ENCODE results near the gene FBXO34. TPM values are rescaled to one million over a fixed set of nuclear protein-coding genes. Genes with fewer than 3 reads are reported as not detected.
A peak's percentile ranks its signal among the peaks of the same experiment; 100 is the strongest.

Gene FBXO34
- total RNA-seq, 1 experiment from 2014 or later: 13.9 TPM

DNA sequence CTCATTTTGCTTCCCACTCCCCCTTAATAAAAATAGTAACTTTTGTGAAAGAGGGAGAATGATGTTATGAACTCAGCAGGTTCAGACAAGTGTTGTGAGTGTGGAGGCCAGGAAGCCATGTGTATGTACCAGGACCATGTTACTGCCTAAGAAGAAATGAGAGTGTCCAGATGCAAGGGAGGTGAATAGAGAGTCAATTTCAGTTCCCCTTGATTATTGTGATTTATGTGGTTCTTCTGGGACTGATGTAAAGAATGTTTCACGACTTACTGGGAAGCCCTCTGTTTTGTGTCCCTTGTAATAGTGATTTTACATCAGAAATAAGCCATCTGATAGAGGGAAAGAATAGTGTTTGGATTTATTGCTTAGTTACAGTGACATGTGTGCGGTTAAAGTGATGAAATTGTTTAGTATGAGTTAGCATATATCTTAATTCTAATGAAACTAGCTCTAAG lies 32.5 kb downstream of the FBXO34 start:
- POLR2A ChIA-PET: no interaction called here
- ATAC-seq (no peak), DNase-seq (ENCODE audit: low spot score) (no peak)
- Mint-ChIP-seq H3K27ac (peak overlapping the region; percentile 8; the same call in 1 of the 2 replicates), H3K27me3 (ENCODE audit: low read depth) (peaks cover 3% of the 10 kb centered on the region), H3K4me1 (peaks cover 40% of the 10 kb centered on the region), H3K4me3 (no peak overlapping the region), H3K36me3 (no peaks in the 10 kb centered on the region), H3K9me3 (no peaks in the 10 kb centered on the region)
- TF ChIP-seq ETV6 (CRISPR knock-in tag; IDR thresholded peaks at IDR 0.05) (no peak), NFATC4 (CRISPR knock-in tag; IDR thresholded peaks at IDR 0.05) (no peak), HMGA2 (CRISPR knock-in tag; IDR thresholded peaks at IDR 0.05) (no peak)
- TF ChIP-seq, protein P1, sequence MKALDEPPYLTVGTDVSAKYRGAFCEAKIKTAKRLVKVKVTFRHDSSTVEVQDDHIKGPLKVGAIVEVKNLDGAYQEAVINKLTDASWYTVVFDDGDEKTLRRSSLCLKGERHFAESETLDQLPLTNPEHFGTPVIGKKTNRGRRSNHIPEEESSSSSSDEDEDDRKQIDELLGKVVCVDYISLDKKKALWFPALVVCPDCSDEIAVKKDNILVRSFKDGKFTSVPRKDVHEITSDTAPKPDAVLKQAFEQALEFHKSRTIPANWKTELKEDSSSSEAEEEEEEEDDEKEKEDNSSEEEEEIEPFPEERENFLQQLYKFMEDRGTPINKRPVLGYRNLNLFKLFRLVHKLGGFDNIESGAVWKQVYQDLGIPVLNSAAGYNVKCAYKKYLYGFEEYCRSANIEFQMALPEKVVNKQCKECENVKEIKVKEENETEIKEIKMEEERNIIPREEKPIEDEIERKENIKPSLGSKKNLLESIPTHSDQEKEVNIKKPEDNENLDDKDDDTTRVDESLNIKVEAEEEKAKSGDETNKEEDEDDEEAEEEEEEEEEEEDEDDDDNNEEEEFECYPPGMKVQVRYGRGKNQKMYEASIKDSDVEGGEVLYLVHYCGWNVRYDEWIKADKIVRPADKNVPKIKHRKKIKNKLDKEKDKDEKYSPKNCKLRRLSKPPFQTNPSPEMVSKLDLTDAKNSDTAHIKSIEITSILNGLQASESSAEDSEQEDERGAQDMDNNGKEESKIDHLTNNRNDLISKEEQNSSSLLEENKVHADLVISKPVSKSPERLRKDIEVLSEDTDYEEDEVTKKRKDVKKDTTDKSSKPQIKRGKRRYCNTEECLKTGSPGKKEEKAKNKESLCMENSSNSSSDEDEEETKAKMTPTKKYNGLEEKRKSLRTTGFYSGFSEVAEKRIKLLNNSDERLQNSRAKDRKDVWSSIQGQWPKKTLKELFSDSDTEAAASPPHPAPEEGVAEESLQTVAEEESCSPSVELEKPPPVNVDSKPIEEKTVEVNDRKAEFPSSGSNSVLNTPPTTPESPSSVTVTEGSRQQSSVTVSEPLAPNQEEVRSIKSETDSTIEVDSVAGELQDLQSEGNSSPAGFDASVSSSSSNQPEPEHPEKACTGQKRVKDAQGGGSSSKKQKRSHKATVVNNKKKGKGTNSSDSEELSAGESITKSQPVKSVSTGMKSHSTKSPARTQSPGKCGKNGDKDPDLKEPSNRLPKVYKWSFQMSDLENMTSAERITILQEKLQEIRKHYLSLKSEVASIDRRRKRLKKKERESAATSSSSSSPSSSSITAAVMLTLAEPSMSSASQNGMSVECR (CRISPR knock-in tag; IDR thresholded peaks at IDR 0.05; ENCODE audit: borderline replicate concordance): no peak
- CTCF ChIA-PET: no interaction called here

DNA sequence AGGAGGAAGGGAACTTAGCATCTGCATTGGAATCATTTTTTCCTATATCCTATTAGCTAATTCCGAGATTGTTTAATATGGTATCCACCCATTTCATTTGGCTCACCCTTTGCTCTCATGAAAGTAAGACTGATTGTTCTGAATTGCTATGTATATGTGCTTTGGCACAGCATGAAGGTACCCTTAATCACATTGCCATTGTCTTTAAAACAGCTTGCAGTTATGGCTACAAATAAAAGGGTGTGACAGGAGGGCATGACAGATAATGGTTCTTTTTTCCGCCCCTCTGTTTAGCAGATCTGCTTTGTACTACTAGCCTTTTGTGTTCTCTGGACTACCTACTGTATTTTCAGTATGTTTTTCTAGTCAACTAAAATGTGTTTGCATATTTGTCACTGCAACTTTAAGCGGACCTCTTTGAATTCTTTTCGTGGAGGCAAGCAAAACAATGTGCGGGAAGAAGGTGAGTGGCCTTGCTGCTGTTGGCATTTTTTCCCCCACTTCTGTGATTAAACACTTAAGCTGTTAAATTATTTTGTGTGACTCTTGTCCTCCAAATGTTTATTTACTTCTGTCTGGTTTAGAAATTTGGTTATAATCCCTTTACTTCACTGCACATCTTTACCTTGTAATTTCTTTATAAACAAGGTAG lies 35.8 kb downstream of the FBXO34 start:
- CTCF ChIA-PET: interaction anchor here (1.0 to 1.1 kb wide), 2 partner anchors 9 to 61 kb away, joined by 3 read pairs; no protein-coding TSS in a partner anchor
- Mint-ChIP-seq H3K27ac (peak overlapping the region; percentile 88; the same call in 1 of the 2 replicates), H3K4me3 (no peak overlapping the region), H3K27me3 (ENCODE audit: low read depth) (peaks cover 3% of the 10 kb centered on the region), H3K4me1 (peaks cover 32% of the 10 kb centered on the region), H3K36me3 (peaks cover 21% of the 10 kb centered on the region), H3K9me3 (peaks cover 20% of the 10 kb centered on the region)
- no peak for DNase-seq (ENCODE audit: low spot score)
- POLR2A ChIA-PET: no interaction called here
- ATAC-seq: peak; percentile 48
- TF ChIP-seq, protein P2, sequence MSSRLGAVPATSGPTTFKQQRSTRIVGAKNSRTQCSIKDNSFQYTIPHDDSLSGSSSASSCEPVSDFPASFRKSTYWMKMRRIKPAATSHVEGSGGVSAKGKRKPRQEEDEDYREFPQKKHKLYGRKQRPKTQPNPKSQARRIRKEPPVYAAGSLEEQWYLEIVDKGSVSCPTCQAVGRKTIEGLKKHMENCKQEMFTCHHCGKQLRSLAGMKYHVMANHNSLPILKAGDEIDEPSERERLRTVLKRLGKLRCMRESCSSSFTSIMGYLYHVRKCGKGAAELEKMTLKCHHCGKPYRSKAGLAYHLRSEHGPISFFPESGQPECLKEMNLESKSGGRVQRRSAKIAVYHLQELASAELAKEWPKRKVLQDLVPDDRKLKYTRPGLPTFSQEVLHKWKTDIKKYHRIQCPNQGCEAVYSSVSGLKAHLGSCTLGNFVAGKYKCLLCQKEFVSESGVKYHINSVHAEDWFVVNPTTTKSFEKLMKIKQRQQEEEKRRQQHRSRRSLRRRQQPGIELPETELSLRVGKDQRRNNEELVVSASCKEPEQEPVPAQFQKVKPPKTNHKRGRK (CRISPR knock-in tag; IDR thresholded peaks at IDR 0.05; ENCODE audit: borderline replicate concordance): no peak
- TF ChIP-seq GTF2I (CRISPR knock-in tag; conservative IDR thresholded peaks at IDR 0.05) (no peak), SMAD4 (CRISPR knock-in tag; IDR thresholded peaks at IDR 0.05) (no peak), NFYB (CRISPR knock-in tag; conservative IDR thresholded peaks at IDR 0.05; ENCODE audit: low read depth) (no peak), ZNF219 (CRISPR knock-in tag; IDR thresholded peaks at IDR 0.05; ENCODE audit: borderline replicate concordance) (no peak), ZNF416 (CRISPR knock-in tag; IDR thresholded peaks at IDR 0.05) (no peak), ZNF121 (CRISPR knock-in tag; IDR thresholded peaks at IDR 0.05) (no peak), ZNF396 (CRISPR knock-in tag; IDR thresholded peaks at IDR 0.05; ENCODE audit: borderline replicate concordance) (no peak), RORB (CRISPR knock-in tag; IDR thresholded peaks at IDR 0.05) (no peak)
- TF ChIP-seq, protein P3, sequence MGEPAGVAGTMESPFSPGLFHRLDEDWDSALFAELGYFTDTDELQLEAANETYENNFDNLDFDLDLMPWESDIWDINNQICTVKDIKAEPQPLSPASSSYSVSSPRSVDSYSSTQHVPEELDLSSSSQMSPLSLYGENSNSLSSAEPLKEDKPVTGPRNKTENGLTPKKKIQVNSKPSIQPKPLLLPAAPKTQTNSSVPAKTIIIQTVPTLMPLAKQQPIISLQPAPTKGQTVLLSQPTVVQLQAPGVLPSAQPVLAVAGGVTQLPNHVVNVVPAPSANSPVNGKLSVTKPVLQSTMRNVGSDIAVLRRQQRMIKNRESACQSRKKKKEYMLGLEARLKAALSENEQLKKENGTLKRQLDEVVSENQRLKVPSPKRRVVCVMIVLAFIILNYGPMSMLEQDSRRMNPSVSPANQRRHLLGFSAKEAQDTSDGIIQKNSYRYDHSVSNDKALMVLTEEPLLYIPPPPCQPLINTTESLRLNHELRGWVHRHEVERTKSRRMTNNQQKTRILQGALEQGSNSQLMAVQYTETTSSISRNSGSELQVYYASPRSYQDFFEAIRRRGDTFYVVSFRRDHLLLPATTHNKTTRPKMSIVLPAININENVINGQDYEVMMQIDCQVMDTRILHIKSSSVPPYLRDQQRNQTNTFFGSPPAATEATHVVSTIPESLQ (CRISPR knock-in tag; IDR thresholded peaks at IDR 0.05): no peak
- TF ChIP-seq, protein P4, sequence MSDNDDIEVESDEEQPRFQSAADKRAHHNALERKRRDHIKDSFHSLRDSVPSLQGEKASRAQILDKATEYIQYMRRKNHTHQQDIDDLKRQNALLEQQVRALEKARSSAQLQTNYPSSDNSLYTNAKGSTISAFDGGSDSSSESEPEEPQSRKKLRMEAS (CRISPR knock-in tag; IDR thresholded peaks at IDR 0.05): no peak
